IPS-NIHi7 (cell line): ENCODE data around the gene RXRA.

Experiments used
- DNase-seq: peaks from one replicate; pipeline ENCODE4 v3.0.0; 2012; ENCODE audit warnings: mixed read lengths; ENCODE audit errors: extremely low spot score

The RXRA gene

DNA sequence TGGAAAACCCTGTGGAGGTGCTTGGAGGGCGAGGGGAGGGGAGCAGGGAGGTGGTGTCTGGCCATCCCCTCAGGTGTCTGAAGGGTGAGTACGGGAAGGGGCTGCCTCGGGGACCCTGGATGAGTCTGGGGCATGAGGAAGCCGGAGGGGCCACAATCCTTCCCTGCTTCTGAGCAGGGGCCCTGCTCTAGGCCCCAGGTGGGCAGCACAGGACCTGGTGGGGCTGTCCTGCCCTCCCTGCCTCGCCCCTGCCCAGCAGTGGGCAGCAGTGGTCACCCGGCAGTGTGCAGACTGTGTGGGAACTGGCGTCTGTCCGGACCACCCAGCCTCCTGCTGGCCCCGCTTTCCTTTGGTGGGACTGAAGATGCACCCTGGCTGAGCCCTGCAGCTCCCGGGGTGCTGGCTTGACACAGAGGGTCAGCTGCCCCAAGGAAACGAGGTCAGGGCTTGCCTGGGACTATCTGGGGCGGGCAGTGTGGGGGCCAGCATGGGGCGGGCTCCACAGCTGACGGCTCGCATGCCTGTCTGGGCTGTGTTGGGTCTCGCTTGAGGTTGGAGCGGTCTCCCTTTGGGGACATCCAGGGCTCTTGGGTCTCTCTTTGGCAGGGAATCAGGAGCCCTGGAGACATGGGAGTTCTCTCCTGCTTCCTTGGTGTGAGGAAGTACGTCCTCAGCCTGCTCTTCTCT lies 26.1 kb downstream of the RXRA start:
- DNase-seq, result no peak

DNA sequence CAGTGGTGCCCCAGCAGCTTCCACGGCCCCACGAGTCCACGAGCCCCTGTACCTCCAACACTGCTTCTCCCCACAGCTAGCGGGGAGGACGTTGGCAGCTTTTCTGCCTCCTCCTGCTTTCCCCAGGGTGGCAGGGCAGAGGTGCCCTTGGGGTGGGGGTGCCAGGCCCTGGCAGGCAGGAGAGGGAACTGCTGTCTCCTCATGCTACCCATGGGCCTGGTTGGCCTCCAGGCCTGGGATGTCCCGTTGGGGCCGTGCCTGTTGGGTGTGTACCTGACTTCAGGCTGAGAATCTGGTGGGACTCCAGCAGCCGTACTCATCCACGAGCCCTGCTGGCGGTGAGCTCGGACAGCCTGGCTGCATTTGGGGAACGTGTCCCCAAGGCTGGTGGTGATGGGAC lies 27.3 kb downstream of the RXRA start:
- no peak for DNase-seq

DNA sequence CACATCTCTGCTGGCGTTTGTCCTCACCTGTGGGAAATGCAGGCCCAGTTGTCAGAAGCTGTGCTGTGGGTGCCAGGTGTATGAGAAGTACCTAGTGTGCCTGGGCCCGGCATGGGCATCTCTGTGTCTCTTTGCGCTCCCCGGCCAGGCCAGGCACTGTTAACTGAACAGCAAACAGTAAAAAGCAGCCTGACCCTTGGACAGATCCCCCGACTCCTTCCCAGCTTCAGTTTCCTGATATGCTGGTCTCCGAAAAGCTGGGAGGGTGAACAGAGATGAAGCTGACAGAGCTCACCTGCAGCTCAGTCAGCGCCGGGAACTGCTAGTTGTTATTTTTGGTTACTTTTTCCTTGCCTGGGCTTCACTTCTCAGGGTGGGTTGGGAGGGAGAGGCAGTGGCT lies 28.9 kb downstream of the RXRA start:
- DNase-seq, result no peak

DNA sequence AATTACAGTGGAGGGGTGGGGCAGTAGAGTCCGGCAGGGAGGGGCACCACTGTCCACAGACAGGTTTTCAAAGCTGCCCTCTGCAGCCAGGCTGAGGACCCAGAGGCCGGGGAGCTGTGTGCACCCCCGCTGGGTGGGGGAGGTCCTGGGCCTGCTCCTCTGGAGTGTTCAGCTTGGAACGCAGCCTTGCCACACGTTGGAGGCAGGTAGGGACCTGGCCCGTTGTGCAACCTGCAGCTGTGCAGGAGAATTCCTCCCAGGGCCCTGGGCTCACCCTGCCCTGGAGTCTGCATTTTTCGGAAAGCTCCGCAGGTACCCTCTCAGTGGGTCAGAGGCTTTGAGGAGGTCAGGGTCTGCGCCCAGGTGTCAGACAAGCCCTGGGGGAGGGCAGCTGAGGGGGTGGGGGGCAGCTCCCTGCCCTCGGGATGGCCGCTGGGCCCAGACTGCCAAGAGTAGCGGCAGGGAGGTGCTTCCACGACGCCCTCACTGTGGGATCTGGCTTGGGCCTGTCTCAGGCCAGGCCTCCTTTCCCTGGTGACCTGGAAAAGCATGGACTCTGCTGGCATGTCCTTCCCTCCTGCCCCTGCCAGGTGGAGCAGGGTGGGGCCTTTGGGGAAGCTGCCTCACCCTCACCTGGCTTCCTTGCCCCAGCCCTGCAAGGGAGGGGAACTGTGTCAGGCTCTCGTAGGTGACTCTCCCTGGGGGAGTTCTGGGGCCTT lies 29.5 kb downstream of the RXRA start:
- no peak for DNase-seq

DNA sequence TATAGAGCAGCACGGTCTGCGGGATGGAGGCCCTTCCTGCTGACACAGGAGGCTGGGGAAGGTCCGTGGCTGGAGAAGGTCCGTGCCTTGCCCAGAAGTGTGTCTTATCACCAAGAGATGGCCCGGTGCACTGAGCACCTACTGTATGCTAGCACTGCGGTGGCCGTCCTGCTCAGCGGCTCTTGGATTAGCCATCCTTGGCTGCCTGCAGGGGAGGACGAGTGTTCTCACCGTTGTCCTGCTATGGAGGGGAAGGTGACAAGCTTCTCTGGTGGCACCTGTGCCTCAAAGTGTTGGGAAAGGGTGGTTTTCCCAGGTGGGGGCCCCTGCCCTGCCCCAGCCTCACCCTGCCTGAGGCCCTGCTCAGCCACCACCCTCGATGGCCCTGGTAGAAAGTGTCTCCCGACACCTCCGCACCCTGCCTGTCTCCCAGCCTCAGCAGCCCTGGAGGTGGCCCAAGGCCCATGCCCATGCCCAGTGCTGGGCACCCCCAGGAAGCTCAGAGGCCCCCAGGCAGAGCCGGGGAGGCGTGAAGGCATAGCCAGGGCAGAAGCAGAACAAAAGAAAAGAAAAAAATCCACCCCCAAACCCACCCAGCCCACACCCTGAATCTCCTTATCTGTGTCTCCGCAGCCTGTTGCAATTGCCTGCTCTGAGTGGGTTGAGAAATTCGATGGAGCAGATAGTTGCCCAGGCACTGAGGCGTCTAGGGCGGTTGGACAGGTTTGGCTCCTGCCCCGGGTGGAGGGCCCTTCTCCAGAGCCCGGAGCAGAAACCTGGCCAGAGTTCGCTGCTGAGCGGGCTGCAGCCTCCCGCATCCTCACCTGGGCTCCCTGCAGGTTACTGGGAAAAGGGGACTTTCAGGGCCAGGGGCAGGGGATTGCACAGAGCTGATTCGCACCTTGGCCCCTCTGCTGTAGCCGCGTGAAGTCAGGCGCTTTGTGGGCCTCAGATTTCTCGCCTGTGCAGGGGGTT lies 30.5 kb downstream of the RXRA start:
- no peak for DNase-seq

DNA sequence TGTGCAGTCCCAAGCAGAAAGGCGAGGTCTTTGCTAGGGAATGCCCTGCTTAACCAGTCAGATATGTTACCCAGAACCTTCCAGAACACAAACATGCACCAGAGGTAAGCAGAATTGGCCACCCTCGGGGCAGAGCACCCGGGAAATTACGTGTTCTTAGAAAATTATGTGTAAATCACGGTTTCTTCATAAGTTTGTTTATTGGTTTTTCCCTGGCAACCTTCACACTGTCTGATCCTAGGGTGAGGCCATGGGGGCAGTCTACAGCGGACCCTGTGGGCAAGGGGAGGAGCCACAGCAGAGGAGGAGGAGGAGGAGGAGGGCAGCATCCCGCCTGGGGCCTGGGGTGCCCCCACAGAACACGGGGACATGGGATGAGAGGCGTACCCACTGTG lies 31.4 kb downstream of the RXRA start:
- no peak for DNase-seq

DNA sequence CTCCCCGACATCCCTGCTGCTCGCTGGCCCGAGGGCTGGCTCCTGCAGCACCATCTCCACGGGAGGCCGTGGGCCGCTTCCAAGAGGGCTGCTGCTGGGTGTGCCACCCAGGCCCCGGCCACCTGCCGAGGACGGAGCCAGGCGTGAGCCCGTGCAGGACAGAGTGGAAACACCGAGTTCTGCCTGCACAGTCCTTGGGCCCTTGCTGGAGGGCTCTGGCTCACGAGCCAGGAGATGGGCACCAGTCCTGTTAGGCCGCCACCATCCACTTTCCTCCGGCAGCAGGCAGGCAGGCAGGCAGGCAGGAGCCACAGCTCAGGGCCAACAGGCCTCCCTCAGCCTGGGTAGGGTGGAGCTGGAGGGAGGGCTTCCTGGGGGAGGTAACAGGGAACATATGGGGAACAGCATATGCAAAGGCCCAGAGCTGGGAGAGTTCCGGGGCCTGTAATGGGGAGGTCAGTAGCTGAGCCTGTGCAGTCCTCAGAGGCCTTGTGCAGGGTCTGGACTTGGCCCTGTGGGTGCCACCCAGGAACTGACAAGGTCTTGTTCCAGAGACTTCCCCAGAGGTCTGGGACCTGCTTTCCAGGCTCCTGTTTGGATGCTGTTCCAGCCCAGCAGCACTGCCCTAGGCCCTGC lies 31.9 kb downstream of the RXRA start:
- no peak for DNase-seq

DNA sequence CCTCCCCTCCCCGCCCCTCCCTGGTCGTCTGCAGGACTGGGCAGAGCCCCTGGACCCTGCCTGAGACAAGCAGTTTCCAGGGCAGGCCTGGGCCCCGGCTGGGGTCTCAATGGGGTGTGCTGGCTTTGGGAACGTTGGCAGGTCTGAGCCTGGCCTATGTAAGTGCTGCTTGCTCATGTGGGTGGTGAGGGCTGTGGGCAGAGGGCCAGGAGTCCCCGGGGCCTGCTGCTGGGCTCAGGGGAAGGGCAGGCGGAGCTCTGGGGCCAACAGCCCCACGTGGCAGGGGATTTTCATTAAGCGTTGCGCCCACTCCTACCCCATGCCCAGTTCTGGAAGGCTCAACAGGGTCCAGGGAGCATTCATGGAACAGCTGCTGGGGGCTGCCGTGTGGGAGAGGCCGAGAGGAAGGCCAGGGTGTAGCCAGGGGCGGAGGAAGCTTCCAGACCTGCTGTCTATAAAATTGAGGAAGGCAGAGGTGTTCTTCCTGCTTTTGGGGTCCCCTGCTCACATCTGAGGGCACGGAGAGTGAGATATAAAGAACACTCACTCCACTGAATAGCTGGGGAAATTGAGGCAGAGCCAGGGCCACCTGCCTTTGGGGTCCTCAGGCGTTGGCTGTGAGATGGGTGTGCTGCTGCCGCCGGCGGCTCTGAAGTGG lies 32.5 kb downstream of the RXRA start:
- no peak for DNase-seq

DNA sequence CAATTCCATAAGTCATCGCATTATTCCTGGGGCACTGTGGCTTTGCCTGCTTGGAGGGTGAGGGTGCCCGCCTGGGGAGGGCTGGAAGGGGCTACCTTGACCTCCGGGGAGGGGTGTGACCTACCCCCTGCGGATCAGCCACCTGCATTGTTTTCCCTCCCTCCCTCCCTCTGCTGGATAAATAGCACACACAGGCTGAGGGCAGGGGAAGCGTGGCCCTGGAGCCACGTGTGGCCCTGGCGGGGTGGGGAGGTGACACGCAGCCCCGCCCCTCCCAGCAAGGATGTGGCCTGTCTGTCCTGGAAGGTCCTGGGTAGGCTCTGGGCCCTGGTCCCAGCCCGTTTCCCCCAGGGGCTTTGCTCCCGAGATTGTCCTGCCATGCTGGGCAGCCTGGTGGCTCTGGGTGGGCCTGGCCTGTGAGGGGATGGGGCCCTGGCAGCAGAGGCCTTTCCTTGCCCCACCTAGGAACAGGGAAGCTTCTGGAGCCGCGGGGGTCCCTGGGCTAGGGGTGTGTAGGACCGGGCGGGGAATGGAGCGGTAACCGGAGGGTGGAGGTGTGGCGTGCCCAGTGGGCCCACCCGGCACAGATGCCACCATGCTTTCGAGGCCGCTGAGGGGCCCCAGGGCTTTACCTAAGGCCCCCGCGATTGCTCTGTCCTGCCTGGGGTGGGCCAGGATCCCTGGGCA lies 33.4 kb downstream of the RXRA start:
- DNase-seq, result no peak

DNA sequence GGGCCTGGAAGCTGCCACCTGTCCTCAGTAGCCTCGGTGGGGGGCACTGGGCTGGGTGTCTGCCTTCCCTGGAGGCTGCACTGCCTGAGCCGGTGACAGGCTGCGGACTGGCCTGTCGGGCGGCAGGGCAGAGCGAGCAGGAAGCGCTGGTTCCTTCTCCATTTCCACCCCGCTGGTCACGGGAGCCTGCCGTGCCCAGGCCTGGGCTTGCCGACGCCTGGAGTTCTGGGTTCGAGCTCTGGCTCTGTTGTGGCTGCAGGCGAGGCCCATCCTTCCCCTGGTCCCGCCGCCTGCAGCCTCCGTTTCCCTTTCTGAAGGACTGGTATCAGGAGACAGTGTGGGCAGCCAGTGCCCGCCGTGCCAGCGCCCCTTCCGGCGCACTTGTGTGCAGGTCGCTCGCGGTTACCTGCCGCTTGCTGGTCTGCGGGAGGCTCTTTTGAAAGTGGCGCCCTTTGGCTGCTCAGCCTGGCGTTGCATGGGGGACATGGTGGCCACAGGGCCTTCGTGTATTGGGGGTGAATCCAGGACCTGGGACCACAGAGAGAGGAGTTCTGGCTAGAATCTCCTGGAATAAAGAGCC lies 34.0 kb downstream of the RXRA start:
- no peak for DNase-seq

DNA sequence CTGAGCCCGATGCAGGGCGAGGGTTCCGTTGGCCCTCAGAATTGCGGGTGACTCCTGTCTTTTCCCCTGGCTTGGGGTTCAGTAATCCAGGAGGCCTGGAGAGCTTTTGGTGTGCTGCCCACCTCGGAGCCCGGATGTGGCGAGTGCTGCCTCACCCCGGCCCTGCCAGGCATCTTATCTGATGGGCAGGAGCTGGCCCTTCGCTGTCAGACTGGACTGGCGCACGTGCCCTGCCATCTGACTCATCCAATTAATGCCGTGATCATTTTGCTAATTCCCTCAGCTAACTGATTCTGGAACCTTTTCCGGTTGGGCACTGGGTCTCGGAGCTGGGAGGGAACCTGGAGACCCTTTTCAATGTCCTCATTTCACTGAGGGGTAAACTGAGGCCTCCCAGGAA lies 34.6 kb downstream of the RXRA start:
- DNase-seq, result no peak

DNA sequence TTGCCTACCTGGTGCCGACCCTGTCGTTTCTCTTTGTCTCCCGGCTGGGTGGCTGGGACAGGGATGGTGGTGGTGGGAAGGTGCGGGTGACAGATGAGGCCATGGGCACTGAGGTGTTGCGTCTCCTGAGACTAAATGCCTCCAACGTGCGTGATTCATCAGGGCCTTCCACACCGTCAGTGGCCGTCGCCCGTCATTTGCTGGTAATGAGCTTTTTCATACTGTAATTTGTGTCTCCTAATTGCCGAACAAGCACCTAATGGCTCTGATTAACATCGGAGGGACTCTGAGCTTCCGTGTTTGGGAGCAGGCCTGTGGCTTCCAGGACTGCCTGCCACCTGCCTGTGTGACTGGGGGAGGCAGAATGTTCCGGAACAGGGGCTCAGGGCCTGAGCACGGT lies 35.2 kb downstream of the RXRA start:
- DNase-seq, result no peak

DNA sequence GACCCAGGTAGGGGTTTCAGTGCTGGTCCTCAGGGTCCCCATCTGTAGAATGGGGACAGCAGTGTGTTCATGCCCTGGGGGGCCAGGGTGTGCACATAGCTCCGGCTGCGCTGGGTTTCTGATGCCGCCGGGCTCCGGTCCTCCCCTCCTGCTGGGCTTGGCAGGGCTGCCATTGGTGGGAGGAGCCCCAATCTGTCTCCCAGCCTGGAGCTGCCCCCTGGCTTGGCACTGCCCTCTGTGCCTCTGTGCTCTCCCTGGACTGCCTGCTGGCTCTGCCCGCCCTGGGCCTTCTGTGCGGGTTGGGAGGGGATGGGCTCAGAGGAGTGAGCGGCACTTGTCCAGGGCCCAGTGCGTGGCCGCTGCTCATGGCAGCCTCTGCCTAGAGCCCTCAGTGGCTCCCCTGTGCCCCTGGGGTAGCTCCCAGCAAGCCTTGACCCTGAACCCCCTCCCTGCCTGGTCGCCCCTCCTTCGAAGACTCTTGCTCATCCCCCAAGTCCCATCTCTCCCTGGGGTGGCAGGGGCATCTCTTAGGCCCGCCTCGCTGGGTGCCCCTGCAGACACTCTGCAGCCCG lies 35.7 kb downstream of the RXRA start:
- no peak for DNase-seq

DNA sequence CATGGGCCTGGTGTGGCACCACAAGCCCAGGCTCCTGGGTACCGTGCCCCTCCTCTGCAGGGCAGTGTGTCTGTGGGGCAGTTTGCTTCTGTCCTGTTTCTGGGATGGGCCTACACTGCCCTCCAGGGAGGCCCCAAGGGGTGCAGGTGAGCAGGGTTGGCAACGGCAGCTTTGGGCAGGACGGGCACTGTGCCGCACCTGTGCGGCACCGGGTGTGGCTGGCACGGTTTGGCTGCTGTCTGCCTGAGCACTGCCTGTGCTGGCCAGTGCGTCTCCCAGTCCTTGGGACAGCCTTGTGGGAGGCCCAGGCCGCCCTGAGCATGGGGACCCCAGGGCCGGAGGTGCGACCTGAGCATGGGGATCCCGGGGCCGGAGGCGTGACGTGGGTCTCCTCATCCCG lies 37.2 kb downstream of the RXRA start:
- no peak for DNase-seq

DNA sequence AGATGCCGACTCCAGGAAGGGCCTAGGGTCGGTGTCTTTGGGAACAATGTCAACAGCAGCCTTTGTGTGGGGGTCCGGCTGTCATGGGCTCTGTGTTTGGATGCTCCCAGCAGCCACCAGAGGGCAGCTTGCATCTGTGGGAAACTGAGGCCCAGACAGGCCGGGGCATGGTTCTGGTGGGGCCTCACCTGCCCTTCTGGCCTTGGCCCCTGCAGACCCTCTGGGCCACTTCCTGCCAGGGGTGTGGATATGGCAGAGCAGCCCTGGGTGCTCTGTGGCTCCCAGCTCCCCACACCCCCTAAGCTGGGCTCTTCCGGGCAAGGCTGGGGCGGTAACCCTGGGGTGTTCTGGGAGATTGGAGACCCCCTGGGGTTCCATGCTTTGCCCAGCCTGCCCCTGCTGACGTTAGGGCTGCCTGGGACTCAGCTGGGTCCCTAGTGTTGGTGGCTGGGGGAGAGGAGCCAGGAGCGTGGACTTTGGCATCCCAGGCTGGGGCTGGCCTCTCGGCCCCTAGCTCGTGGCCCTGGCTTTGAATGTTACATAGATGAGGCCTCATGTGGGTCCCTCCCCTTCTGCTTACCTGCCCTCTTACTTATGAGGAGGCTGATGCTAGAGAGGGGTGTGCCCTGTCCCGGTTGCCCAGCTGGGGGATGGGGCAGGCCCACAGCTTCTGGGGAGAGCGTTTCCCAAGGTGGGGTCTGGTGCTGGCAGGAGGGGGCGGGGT lies 38.3 kb downstream of the RXRA start:
- no peak for DNase-seq

DNA sequence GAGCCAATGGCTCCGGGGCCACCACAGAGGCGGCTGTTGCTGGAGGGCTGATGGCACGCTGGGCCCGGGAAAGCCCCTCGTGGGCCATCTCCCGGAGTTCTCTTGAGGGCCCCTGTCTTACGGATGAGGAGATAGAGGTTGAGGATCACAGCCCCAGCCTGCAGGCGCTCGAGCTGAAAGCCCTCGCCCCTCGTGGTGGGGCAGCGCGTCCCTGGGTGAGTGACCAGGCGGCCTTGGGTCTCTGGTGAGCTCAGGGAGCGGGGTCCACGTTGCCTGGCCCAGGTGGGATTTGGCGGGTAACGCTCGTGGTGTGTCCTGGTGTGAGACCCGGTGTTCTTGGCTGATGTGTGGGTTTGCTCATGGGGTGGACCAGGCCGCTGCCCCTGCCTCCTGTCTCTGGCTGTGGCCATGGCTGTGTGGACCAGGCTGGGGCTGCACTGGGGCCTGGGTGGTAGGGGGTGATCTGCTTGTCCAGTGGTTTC lies 38.9 kb downstream of the RXRA start:
- no peak for DNase-seq

DNA sequence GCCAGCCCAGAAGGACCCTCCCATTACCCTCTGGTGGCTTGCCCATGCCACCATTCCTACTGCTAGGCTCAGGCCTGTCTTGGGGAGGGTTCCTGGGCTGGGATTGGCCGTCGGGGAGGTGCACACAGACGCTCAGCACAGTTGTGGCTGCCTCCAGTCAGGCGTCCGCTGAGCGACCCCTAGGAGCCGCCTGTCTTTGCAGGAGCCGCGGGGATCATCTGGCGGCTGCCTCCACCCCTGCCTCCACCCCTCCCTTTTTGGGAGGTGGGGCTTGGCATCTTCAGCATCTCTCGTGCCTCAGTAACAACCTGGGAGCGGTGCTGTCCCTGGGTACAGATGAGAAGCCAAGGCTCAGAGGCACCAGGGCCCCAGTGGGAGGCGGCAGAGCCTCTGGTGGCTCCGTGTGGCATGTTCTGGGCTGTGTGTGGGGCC lies 39.6 kb downstream of the RXRA start:
- peak; percentile 70 for DNase-seq

DNA sequence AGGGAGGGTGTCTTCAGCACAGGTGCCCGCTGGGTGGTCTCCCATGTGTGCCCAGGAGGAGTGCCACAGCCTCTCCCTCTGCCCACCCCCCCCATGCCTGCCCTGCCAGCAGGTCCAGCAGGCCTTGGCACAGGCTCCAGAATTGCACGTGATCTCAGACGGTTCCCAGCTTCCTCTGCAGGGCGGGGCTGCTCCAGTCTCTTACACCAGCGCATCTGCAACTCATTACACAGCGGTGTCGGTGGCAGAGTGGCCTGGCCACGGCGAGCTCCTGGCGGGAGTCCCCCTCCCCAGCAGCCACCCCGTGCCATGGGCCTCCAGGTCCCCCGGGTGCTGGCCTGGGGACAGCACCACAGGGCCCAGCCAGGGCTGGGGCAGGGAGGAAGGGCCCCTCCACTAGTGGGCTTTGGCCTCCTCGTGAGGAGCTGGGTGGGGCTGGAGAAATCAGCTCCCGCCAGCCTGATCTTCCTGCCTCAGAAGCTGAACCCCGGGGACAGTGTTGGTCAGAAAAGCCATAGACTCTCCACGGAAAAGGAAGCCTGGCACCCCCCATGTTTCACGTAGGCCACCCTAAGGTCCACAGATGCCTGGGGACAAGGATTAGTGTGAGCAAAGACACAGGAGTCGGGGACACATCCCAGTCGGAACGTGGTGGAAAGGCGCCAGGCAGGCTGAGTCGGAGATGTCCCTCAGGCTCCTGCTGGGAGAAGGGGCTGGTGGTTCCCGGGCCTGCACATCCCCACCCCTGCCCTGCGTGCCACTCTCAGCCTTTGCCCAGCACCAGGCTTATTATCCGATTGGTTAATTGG lies 40.2 kb downstream of the RXRA start:
- no peak for DNase-seq
